Endothelial cell of hepatic sinusoid (primary cell): Measurements from ENCODE around the gene GPR37L1.

ENCODE experiments used
- in situ Hi-C: cut with HindIII; loops from 2 replicates; pipeline ENCODE4 v1.10.0; 2017; ENCODE audit warnings: low sequenced_read_pairs

GPR37L1 gene

DNA sequence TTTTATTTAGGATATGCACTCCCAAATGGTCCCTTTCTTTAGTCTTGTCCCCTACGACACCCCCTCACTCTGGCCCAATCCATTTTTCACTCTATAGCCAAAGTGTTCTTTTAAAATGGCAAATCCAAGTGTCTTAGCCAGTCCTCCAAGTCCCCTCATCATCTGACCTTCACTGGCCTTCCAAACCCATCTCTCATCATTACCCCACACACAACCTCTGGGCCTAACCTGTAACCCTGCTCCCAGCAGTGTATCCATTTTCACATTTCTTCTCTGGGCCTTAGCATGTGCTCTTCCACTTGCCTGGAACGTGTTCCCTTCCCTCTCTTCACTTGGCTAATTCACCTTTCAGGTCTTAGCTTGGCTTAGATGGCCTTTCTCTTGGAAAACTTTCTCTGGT lies 28.3 kb downstream of the GPR37L1 start:
- in situ Hi-C loops = no loop called here

DNA sequence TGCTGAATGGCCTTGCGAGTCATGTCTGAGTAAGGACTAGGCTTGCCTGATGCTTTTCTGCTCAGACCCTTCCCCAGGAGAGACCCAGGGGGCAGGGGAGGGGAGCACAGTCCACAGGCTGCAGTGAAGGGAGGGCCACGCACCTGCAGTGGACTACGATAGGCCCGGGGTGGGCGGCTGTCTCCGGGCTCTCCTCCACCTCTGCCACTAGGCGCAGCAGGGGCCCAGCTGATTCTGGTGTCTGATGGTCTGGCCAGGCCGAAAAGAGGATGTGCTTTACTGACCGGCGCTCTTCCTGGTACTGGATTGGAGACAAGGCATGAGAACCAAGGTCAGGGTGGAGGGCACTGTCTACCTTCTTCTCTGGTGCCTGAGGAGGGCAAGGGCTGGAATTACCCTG lies 29.7 kb downstream of the GPR37L1 start:
- in situ Hi-C loops = no loop called here

DNA sequence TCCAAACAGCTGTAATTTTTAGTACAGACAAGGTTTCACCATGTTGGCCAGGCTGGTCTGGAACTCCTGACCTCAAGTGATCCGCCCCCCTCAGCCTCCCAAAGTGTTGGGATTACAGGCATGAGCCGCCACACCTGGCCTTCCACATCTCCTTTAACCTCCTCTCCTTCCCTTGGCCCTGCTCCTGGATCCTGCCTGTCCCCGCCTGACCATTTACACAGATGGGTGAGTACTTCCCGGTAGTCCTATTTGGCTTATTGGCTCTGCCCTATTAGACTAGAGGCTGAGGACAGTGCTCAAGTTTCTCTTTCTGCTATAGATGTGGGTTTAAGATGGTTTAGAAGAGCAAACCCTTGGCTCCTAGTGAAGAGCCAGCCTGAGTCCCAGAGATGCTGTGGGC lies 30.6 kb downstream of the GPR37L1 start:
- in situ Hi-C loops = no loop called here

DNA sequence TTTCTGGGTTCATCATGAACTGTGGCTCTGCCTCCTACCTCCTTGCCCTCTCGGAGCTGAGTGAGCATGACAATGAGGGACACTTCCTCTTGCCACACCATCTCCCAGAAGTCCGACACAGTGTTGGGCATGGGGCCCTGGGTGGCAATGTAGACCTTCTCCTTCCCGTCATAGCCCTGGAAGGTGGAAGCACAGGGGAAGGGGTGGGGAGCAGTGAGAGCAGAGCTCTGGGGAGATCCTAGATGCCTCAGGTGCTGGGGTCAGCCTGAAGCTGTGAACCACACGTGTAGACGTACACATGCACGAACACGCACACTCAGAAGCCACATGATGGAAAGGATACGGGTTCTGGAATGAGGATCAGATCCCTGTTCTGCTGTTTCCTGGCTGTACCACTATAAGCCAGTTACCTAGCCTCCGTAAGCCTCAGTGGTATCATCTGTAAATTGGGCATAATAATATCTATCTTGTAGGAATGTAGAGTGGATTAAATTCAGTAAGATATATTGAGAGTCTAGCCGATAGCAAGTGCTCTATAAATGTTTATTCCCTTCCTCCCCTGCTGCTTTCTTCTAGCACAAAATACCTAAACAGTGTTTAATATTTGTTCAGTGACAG lies 31.5 kb downstream of the GPR37L1 start:
- in situ Hi-C loops = no loop called here

DNA sequence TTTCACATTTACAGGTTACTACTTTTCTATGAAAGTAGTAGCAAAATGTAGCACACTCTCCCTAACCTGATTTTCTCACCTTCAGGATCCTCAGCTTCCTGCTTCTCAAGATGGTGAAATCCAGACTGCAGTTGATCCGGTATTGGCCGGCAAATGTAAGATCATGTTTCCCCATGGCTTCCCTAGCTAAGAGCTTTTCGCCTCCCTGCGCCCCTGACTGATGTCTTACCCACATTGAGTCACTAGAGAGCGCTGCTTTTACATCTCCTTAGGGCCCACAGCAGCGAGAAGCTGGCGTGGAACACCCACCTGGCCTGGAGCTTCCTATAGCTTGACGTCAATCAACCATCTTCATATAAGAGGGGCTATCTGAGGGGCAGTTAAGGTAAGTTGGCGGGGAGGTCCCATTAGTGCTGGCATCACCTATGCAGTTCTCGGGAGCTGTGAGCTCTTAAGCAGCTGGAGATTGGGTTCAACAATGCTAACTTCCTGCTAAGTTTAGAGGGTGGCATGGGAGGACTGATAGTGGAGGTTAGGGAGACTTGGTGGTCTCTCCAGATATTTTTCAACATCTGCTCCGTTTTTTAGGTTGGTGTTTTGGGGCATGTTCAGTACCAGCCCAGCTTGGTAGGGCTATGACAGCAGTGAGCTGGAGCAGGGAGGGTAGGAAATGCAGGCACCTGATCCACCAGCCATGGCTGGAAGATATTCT lies 32.2 kb downstream of the GPR37L1 start:
- in situ Hi-C loops = no loop called here

DNA sequence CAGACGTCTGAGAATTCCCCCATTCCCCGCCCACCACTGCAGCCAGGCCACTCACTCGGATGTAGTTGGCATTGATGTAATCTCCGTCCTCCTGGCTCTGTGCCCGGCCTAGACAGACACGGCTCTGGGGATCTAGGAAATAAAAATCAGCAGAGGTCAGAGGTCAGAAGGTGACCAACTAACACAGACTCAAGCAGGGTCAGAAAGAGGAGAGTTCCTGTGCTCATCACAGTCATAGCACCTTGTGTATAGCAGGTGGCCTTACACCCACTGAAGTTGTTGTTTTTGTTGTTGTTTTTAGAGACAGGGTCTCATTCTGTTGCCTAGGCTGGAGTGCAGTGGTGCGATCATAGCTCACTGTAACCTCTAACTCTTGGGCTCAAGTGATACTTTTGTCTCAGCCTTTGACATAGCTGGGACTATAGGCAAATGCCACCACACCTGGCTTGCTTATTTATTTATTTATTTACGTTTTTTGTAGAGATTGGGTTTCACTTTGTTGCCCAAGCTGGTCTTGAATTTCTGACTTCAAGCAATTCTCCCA lies 32.8 kb downstream of the GPR37L1 start:
- in situ Hi-C loops = no loop called here

DNA sequence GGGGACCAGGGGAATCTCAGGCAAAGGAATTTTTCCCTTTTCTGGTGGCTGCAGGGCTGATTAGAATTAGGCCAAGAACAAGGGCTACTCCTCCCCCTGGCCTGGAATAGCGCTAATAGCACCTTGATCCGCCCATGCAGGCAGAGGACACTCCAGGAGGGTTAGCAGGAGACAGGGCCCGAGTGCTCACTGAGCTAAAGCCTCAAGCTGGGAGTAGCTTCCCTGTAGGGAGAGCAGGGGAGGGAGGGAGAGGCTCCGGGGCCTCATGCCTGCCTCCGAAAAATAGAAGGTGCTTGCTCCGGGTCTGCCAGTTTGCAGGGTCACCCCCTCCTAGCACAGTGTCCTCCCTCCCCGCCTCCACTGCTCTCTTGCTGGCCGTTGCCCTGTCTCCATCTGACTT lies 33.9 kb downstream of the GPR37L1 start:
- in situ Hi-C loops = no loop called here

DNA sequence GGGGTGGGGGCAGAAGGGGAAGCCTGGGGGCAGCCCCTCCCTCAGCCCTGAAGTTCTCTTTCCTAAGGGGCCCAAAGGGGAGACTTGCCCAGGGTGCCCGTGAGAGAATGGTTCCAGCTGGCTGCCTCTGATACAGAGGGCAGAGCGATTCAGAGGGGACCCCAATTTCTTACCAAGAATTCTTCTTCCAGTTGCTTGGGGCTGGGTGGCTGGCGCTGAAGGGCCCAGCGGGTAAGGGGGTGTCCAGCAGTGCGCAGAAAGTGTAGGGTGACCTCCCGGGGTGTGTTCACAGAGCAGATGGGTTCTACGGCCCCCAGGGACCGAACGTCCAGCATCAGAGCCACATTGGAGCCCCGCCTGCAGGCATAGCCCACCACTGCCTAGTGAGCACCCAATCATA lies 35.2 kb downstream of the GPR37L1 start:
- in situ Hi-C loops = no loop called here

DNA sequence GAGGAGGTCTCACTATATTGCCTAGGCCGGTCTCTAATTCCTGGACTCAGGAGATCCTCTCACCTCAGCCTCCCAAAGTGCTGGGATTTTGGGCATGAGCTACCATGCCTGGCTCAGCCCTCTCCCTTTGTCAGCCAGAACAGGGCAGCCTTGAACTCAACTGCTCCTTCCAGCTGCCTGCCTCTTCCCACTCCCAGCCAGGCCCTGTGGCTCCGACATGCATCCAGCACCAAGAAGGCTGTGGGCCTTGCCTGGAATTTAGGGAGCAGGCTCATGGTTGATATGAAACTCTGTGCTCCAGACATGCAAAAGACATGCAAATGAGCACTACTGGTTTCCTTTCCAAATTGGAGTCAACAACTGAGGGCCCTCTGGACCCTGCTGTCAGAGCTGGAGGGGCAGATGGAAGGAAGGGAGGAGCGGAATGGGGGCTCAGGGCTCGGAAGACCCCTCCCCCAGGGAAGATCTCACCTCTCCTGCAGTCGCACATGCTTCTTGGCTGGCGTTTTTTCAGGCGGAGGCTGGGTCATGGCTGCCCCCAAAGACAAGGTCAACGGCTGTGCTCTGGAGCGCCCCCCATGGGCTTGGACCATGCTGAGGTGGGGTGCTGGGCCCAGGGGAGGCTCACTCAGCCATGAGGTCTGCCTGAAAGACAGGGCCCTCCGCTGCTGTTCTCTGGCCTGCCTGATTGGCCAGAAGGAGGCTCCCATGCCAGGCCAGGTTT lies 36.3 kb downstream of the GPR37L1 start:
- in situ Hi-C loops = no loop called here

DNA sequence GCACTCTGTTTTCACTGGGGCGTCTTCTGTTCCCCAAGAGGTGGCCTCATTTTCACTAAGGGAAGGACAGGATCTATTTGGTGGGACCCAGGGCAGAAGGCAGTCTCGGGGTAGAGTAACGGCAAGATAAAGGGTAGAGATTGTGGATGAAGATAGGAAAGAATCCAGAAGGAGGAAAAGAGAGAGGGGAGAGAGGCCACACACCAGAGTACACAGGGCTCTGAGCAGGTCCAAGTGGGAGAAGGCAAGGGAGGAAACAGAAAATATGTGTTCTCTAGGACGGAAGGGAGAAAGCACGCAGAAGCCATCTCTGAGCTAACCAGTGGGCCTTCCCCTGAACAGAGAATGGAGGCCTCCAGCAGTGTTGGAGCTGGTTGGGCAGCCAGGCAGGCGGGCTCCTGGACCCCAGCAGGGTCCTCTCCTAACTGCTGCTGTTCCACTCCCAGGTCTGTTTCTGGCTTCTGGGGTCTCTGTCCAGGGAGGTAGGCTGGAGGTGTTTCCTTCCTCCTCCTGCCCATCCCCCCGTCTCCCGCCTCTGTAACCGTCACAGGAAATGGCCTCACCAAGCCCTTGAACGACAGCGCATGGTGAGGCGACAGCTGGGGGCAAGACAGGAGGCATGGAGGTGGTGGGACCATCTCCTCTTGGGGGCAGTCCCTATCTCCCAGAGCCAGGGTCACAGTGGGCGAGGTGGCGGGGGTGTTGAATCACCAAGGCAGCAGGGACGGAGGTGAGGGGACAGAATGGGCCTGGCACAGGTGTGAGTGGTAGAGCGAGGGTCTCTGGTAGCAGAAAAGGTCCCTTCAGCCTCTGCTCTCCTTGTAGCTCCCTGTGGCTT lies 37.0 kb downstream of the GPR37L1 start:
- in situ Hi-C loops = loop anchor here (5.0 kb wide), 1 partner anchor 53 kb away; no protein-coding TSS in a partner anchor

DNA sequence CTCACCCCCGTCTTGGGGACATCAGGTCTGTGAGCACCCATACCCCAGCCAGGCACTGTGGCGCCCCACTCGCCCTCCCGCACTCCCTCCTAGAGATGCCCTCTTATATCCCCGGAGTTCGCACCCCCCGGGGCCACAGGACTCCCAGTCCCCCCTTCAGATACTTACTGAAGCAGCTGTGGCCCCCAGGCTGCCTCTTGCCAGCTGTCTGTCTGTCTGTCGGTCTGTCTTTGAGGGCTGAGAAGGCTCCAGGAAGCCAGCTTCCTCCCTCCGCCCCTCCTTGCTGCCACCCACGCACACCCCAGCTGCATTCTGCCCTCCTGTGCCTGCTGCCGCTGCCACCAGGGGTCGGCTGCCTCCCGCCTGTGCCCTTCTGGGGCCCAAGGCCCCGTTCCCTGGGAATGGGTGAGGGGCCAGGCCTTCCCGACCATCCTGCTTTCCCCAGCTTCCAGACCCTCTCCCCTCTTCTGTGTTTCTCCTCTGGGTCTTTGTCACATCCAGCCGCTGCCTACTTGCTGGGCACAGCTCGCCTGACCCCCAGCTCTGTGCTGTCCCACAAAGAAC lies 37.7 kb downstream of the GPR37L1 start, which contains the start of gene PTPN7:
PTPN7 (minus strand) TSS at position 226 of the 564 bp plus-strand sequence. CDS start 1,200 bp downstream, outside the sequence.
- in situ Hi-C loops = loop anchor here (5.0 kb wide), 1 partner anchor 52 kb away; no protein-coding TSS in a partner anchor

DNA sequence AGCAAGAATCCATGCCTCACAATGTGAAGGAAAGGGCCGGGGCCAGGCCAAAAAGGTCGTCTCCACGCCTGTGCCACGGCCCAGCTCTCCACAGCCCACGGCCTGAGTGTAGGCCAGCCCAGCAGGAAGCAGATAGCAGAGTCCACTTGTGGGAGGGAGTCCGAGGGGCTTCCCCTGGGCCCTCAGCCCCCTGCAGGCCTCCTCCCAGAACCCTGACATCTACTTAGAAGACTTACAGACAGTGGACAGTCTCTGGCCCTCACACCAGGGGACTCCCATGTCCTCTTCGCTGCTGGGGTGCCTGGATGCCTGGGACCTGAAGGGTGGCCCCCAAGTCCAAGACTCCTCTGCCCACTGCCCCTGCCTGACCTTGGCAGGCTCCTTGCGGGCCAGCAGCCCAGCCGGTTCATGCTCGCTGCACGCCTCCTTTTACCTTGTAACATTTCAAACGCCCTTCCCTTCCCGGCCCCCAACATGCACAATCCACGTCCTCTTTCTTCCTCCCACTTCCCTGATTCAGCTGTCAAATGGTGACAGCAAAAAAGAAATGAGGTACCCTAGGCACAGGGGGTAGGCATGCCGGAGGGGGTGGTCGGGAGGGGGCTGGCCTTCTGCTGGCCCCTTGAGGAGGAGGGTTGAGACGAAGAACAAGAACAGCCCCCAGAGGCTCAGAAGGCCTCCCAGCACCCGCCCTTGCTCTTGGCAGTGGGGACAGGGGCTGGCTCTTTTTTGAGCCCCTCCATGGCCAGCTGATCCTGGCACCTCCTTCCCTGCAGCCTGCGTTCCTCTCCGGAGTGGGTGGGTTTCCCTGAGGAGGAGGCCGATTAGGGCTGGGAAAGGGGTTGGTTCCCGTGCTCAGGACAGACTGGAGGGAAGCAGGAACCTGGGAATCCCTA lies 38.7 kb downstream of the GPR37L1 start:
- in situ Hi-C loops = loop anchor here (5.0 kb wide), 1 partner anchor 51 kb away; no protein-coding TSS in a partner anchor

DNA sequence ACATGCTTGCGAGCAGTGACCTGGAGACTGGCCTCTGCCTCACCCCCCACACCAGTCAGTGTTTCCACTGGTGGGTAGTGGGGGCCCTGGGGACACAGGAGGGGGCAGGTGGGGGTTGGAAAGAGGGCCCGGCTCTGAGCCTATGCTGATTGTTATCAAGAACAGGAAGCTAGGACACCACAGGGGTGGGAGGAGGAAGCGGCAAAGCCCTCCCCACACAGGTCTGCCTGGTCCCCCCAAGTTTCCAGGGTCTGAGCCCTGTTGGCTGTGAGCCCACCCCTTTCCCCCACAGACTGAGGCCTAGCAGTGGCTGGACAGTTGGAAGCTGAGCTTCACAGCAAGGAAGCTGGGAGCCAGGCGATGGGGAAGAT lies 39.3 kb downstream of the GPR37L1 start:
- in situ Hi-C loops = loop anchor here (5.0 kb wide), 1 partner anchor 50 kb away; no protein-coding TSS in a partner anchor

DNA sequence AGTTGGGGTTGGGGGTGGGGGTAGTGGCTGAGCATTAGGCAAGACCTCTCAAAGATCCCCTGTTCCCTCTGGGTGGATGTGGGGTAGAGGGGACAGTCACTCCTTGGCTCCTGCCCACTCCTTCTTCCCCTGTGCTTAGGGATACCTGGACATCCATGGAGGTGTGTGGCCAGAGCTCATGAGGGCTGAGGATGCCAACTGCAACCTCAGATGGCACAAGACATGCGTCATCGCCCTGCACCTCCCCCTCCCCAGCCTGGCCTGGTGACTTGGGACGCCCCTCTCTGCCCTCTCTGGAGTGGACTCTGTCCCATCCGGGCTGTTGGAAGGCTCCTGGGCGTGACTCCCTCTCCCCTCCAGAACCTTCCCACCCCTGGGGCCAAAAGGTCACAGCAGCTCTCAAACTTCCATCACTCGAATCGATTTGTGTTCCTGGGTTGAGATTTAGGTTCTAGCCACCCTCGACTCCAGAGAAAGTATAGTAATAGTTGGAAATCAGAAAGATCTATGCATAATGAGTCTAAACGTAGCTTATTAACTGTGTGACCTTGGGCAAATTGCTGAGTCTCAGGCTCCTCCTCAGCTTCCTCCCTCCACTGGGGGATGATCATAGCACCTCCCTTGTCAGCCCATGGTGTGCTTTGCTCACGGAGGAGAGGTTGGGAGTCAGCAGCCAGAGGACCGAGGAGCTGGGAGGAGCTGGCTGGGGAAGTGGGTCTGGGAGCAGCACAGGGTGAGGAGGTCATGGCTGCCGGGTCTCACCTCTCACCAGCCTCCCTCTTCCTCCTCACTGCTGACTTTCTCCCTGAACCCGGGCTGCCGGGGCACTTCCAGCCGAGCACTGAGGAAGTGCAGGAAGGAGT lies 39.9 kb downstream of the GPR37L1 start:
- in situ Hi-C loops = loop anchor here (5.0 kb wide), 1 partner anchor 50 kb away; no protein-coding TSS in a partner anchor

DNA sequence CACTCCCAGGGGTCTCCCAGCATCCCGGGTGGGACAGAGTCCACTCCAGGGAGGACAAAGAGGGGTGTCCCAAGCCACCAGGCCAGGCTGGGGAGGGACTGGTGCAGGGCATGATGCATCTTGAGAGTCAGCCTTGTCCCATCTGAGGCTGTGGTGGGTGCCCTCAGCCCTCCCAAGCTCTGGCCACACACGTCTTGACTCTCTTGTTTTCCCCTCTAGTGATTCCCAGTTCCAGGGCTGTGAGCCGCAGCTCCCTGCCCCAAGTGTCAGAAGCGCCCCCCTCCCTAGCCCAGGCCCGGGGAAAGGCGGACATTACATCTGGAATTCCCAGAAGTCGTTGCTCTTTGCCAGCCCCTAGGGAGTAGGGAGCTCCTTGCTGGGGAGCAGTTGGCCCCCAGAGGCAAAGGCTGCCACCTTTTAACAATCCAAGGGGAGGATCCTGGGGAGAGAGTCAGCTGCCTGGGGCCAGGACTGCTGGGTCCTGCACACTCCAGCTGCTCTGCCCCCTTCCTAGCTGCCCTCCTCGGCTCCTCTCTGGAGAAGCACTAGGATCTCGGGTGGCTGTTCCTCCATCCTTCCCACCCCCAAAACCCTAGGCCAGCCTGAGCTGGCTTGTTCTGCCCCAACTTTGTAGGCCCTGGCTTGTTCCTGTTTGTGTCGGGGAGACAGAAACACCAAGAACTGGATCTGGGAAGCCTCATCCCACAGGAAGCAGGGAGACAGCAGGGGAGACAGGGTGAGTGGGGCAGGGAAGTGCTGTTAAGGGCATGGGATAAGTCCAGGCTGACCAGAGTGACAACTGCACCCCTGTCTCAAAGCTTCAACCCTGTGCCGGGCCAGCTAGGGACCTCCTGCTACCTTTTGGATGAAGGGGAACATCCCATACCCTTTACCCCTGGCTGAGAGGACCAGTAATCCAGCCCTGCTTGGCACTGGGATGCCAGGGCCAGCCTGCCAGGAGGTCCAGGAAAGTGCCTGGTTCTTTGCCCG lies 40.9 kb downstream of the GPR37L1 start:
- in situ Hi-C loops = loop anchor here (5.0 kb wide), 1 partner anchor 49 kb away; no protein-coding TSS in a partner anchor

DNA sequence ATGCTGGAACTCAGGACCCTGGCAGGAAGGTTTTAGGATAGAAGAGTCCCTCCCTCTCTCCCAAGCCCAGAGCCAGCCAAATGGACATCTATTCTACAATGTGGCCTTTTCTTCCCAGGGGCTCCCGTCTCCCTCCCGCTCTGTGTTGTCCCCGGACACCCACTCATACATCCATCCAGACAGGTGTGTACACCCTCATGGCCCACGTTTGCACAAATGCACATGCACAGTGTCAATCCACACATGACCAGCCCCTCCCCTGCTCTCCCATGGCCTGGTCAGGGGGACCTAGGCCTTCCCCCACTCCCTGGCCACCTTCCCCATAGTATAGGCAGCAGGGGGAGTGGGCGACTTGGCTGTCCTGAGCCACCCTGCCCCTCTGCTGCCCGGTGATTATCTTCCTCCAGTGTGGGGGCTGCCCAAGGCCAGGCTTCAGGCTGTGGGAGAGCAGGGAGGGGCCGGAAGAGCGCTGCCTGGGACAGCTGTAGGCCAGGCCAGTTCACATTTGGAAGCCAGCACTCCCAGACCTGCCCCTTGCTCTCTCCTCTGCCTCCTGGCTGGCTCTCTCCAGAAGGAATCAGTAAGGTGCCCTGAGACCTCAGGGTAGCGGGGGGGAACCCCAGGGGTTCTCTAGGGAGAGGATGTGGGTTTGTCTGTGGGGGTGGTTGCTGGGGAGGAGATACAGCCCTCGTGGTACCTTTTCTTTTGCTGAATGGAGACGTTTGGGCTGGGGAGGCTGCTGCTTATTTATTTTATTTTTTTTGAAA lies 41.7 kb downstream of the GPR37L1 start:
- in situ Hi-C loops = loop anchor here (5.0 kb wide), 1 partner anchor 48 kb away; no protein-coding TSS in a partner anchor
